ENCODE data around the gene MAP3K5.

The MAP3K5 gene

GRCh38 chr6:136527831-136528230 lies 264.4 kb downstream of the MAP3K5 start:
- no peak for DNase-seq

- no peak for DNase-seq
Observed at GRCh38 chr6:136526937-136527336, 265.3 kb downstream of the MAP3K5 start.

- DNase-seq = peak; percentile 10
Observed at GRCh38 chr6:136526196-136526930, 265.9 kb downstream of the MAP3K5 start.

DNA sequence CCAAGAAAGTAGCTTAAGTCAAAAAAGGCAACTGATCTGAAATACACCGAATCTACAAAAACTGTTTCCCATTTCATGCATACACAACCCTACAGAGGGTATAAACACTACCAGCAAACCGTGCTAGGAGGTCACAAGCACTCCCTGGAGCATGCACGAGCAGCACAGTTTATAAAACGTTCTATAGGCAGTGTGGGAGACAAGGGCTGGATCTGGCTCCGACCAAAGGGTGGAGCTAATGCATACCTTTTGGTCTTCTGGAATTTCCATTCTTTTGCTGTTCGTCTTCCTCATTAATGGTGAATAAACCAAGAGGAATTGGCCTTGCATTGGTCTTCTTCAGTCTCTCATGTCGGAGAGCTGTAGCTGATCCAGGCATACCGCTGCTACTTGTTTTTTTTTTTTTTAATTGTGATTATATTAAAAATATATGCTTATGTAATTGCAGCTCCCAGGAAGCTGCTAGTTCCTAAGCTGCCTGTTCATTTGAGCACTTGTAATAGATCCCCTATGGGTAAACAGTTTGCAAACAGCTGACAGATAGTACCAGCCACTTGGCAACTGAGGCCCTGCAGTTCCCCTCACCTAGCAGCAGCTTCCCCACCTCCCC lies 266.6 kb downstream of the MAP3K5 start:
- DNase-seq = no peak

DNA sequence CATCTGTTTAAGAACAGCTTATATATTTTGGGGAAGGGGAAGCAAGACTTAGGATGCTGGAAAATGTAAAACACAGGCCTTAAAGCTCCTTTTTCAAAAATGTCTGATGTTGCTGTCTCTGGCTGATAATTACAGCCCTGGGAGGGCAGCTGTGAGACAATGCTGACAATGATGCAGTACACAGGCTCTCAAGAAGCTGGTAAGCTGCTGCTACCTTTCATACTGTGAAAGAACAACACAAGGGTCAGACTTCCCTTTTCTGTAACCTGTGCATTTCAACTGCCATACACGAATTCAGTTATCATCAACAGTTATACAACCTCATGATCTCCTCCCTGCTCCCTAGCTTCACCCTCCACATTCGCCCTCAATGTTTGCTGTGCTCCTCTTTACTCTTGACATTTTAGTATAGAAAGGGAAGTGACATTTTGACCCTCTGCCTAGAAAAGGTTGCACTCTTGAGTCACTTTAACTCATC lies 267.3 kb downstream of the MAP3K5 start:
- DNase-seq = no peak

DNA sequence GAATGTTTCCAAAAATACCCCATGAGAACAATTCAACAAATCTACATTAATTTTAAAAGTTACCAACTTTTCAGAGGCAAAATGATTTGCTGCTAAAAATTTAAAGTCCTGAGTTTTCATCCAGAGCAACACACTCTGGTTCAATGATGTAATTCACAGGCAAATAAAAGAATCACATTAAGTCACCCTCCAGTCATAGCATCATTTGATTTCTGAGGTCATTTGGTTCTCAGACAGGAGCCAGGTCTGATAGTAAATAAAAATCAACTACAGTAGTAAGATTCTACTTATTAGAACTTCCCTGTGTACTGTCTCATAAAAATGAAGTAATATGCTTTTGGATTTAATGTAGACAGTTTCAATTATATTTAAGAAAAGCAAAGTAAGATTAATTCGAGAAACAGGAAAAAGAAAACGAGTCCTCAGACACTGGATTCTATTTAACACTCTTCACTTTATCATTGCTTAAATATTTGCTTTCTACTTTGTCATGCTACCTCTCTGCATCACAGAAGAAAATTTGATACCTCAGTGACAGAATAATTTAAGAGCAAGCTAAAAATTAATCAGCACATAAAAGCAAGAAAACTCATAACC lies 267.8 kb downstream of the MAP3K5 start:
- no peak for DNase-seq

DNA sequence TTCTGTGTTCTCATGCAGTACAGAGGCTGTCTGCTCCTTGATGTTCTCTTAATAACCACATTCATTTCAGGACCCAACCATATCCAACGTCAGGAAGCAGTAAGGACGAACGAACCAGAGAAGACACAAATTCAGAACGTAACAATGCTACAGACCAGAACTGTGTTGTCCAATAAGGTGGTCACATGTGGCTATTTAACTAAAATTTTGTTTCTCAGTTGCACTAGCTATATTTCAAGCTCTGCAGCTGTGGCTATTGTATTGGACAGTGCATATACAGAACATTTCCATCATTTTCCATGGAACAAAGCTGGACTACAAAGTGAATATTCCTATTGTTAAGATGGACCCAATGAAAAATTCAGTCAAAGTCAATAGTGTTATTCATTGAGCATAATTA lies 269.1 kb downstream of the MAP3K5 start:
- DNase-seq = no peak

DNA sequence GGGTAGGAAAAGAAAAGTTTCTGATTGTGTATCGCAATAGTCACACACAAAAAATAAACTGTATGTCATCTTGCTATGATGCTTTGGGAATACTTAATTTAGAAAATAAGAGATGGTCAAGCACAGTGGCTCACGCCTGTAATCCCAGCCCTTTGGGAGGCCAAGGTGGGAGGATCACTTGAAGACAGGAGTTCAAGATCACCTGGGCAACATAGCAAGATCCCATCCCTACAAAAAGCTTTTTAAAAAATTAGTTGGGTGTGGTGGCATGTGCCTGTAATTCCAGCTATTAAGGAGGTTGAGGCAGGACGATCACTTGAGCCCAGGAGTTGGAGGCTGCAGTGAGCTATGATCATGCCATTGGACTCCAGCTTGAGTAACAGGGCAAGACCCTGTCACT lies 269.6 kb downstream of the MAP3K5 start:
- no peak for DNase-seq

DNA sequence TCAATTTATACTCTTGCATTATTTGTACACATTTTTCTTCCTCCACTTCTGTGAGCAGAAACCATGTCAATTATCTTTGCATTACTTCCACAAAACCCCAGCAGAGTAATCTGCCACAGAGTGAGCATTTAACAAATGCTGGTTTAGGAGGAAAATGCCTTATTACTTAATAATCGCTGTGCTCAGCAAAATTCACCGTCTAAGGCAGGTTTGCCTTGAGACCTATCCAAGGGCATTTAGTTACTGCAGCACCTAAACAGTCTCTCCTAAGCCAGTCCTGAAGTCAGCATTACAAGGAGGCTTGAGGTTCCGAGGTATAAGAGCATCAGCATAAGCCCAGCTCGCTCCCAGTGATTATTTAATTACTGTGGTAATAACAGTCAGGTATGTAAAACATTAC lies 270.4 kb downstream of the MAP3K5 start:
- DNase-seq = no peak

- no peak for DNase-seq
Observed at GRCh38 chr6:136521427-136521826, 270.9 kb downstream of the MAP3K5 start.

GRCh38 chr6:136520517-136520916 lies 271.8 kb downstream of the MAP3K5 start:
- no peak for DNase-seq

GRCh38 chr6:136517582-136517981 lies 274.7 kb downstream of the MAP3K5 start:
- no peak for DNase-seq

GRCh38 chr6:136517002-136517401 lies 275.3 kb downstream of the MAP3K5 start:
- no peak for DNase-seq

DNA sequence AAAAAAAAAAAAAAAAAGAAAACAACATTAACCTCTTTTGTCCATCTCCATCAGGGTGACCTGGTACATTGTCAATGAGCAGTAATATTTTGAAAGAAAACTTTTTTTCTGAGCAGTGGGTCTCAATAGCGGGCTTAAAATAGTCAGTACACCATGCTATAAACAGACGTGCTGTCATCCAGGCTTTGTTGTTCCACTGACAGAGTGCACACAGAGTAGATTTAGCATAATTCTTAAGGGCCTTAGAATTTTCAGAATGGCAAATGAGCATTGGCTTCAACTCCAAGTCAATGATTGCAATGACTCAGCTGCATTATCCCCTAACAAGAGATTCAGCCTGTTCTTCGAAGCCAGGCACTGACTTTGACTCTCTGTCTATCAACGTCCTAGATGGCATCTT lies 277.7 kb downstream of the MAP3K5 start:
- DNase-seq = no peak

DNA sequence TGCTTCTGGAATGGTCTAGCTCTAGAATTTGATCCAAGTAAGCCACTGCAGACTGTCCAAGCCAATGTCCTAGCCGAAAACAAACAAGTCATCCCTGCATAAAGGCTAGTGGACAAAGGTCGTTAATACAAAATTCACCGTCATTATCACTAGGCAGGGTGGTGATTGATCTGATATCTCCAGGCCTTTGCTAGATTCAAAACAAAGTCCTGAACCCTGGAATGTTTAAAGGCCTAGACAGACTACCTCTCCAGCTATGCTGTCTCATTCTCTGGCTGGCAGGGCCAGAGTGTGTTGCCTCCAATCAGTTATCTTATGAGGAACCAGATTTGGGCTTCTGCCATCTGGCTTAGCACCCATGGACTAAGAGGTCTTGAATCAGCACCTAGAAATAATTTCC lies 280.4 kb downstream of the MAP3K5 start:
- no peak for DNase-seq

GRCh38 chr6:136511397-136511796 lies 280.9 kb downstream of the MAP3K5 start:
- no peak for DNase-seq

GRCh38 chr6:136510782-136511181 lies 281.5 kb downstream of the MAP3K5 start:
- DNase-seq = no peak

DNA sequence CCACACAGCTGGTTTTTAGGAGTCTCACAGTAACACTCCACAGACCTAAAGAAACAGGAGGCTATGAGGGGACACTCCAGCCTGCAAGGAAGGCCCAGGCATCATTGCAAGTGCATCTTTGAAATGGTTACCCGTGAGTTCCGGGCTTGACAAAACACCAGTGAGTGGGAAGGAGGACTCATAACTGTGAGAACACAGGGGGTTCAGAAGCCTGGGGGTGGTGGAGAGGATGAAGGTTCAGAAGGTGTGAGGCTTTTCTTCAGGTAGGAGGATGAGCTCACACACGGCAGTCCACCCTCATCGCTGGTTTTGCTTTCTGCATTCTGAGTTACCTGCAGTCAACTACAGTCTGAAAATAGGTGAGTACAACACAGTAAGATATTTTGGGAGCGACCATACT lies 282.0 kb downstream of the MAP3K5 start:
- DNase-seq = no peak

GRCh38 chr6:136508725-136509392 lies 283.4 kb downstream of the MAP3K5 start:
- no peak for DNase-seq

All from central memory CD4-positive, alpha-beta T cell (primary cell).